Right forelimb (tissue), 1 donor: ENCODE data around the gene BAIAP2L2.
"Not testable (repeated sequence)": the region's sequence is repeated elsewhere in the genome, so short reads cannot be mapped to it uniquely, and the experiment has no call there.

ENCODE experiments used
- DNase-seq: peaks from one replicate; pipeline ENCODE4 v3.0.0-alpha.2; 2018

Gene BAIAP2L2

GRCh38 chr22:38066381-38067027 is 44.0 kb downstream of the BAIAP2L2 start:
- DNase-seq = no peak

DNA sequence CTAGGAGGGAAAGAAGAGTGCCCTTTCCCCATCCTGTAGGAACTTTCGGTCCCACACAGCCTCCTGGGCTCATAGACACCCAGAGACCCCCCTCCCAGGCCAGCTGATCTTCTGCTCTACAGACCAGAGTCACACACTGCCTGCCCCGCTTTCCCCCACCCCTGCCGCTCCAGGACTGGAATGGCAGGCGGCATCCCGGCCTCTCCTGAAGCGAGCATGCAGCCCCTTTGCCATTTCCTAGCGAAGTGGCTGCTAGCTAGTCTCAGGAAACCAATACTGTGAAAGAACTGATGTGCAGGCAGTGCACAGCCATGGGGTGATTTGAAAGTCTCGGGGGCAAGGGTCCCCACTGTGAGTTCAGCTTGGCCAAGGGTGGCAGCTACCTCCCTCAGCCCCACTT is 44.9 kb downstream of the BAIAP2L2 start:
- no peak for DNase-seq

- no peak for DNase-seq
Observed at GRCh38 chr22:38062791-38063190, 47.7 kb downstream of the BAIAP2L2 start.

GRCh38 chr22:38056969-38057891 is 53.3 kb downstream of the BAIAP2L2 start, which contains the start of gene PICK1:
TSS of gene PICK1 (plus strand) at chr22:38057404. CDS start at chr22:38057810, 406 bp downstream.
- peak; percentile 92 for DNase-seq

DNA sequence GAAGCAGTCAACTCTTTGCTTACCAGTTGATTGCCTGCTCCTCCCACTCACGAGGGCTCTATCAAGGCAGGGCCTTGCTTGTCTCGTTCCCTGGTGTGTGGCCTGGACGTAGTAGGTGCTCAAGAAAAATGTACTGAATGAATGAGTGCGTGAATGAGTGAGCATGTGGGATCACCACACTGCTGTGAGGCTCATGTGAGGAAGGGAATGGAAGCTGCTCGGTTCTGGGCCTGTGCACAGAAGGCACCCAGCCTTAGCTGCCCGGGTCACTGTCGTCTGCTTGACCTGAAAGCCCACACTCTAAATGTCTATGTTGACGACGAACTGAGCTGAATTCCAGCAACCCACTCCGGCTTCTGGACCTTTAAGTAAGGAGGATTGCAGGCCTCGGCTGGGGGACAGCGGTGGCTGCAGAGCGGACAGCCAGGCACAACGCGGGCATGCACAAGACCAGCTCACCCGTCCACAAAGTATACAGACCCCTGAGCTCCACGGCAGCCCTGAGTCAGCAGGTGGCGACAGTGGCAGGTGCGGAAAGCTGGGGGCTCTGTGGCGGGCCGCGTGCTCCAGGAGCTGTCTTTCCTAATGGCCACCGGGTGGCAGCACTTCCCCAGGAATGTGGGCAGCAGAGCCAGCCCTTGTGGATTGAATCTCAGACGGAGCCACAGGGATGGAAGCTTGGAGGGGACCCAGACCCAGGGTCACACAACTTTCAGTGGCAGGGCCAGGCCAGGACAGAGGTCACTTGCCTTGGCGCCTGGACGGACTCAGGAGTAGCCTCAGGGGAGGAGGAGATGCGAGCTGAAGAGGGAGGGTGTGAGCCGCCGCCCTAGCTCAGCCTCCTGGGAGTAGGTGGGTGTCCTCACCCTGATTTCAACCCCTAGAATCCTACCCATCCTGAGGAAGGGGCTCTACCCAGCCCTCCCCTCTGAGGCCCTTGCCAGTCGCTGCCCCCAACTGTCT is 58.3 kb downstream of the BAIAP2L2 start:
- peak; percentile 86 for DNase-seq

DNA sequence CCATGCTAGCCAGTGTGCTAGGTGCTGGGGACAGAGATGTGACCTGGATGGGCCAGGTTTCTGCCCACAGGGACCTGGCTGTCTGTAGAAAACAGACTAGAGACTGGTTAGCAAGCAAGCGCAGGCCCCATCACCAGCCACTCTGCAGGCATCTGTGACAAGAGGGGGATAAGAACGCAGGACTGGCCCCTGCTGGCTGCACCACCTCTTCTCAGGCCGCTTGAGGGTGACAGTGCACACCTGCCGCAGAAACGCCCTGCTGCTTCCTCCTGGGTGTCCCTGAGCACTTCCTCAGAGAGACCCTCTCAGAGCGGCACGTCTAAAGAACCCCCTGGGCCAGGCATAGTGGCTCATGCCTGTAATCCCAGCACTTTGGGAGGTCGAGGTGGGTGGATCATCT is 59.2 kb downstream of the BAIAP2L2 start:
- no peak for DNase-seq

- DNase-seq = no peak
Observed at GRCh38 chr22:38050720-38051119, 59.8 kb downstream of the BAIAP2L2 start.

DNA sequence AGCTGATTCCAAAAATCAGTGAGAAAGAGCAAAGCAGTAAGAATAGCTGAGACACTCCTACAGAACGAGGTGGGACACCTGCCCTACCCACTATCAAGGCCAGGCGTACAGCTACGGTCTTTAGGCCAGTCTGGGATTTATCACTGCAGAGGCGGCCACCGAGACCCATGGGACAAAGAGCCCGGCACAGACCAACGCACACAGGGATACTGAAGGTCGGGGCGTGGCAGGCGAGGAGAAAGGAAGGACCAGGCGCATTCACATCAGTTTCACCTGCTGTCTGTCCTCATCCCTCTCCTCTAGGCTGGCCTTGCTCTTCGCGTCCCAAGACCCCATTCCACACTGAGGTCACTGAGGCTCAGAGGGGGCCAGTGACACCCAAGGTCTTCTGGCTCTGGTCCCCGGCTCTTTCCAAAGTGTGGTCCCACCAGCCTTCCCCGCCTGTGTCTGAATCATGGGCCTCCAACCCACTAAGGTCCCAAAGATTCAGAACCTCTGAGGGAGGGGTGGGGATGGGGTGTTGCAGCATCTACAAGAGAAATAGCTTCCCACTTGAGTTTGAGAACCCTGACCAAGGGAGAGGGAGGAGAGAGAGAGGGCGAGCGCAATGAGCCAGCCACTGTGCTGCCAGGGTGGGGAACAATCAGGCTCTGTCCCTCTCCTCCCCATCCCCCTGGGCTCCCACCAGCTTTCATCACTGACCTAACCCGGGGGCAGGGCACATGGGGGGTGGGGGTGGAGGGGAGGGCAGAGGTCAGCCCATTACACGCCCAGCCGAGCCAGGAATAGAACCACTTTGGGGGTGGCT is 60.5 kb downstream of the BAIAP2L2 start:
- no peak for DNase-seq

GRCh38 chr22:38046070-38046748 is 64.3 kb downstream of the BAIAP2L2 start:
- DNase-seq = no peak

GRCh38 chr22:38043151-38044039 is 67.1 kb downstream of the BAIAP2L2 start:
- DNase-seq = no peak

GRCh38 chr22:38042488-38042790 is 68.0 kb downstream of the BAIAP2L2 start:
- no peak for DNase-seq

- no peak for DNase-seq
Observed at GRCh38 chr22:38041760-38042487, 68.6 kb downstream of the BAIAP2L2 start.

DNA sequence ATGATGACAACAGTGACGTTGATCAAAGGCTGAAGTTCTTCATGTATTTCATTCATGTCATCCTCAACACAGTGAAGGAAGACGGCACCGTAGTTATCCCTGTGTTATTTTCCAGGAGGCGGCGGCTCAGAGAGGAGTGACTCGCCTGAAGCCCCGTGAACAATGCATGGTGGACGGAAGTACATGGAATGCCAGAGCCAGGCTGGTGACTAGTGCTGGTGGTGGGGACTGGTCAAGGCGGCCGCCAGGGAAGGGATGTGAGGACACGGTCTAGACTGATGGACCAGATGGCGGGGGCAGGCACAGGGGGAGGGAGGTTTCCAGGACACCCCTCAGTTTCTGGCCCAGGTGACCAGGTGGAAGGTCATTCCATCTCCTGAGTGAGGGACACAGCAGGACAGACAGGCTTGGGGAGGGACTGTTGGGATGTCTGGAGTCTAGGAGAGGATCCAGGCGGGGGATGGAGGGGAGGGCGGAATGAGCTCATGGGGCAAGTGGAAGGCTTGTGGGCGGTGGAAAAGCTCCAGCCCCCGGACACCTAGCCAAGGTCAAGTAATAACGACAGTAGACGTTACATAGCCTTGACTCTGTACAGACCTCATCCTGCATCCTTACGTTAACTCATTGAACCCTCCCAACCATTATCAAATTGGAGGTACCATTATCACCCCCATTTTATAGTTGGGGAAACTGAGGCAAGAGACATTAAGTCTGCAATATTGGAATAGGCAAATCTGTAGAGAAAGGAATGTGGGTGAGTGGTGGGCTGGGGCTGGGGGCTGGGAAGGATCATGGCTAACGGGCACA is 69.3 kb downstream of the BAIAP2L2 start:
- DNase-seq = no peak

DNA sequence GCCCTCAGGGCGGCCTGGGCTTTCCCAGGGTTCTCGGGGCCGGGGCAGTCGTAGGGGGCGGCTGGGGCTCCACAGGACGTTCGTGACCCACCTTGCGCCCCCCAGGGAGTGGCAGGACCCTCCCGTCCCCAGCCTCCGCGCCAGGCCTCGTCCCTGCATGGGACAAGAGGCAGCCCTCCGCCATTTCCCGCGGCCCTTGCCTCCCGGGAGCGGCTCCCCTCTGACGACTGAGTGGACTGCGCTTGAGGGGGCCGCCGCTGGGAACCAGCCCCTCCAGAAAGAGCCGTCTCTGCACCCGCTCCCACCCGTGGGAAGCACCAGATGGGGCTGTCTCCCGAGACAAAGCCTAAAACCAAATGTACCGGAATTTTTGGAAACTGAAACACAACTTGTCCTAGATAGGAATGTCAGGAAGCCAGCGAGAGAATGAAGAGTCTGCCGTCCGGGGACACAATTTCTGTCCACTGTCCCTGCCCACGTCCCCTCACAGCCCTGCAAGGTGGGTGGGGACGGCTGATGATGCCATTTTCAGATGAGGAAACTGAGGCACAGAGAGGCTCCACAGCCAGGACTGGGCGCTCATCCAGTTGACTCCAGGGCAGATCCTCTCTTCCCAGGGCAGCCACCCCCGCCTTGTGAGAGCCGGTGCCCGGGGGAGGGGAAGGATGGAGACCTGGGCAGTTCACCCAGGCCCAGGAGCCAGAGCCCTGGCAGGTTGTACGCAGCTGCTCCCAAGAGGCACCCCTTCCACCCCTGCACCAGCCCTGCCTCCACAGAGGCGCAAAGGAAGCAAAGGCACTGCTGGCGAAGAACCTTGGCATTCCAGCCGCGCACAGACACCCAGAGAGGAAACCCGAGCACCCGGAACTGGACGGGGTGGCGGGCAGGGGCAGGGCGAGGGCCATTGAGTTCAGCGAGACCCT is 71.3 kb downstream of the BAIAP2L2 start:
- DNase-seq = no peak

GRCh38 chr22:38038426-38038825 is 72.1 kb downstream of the BAIAP2L2 start:
- no peak for DNase-seq

DNA sequence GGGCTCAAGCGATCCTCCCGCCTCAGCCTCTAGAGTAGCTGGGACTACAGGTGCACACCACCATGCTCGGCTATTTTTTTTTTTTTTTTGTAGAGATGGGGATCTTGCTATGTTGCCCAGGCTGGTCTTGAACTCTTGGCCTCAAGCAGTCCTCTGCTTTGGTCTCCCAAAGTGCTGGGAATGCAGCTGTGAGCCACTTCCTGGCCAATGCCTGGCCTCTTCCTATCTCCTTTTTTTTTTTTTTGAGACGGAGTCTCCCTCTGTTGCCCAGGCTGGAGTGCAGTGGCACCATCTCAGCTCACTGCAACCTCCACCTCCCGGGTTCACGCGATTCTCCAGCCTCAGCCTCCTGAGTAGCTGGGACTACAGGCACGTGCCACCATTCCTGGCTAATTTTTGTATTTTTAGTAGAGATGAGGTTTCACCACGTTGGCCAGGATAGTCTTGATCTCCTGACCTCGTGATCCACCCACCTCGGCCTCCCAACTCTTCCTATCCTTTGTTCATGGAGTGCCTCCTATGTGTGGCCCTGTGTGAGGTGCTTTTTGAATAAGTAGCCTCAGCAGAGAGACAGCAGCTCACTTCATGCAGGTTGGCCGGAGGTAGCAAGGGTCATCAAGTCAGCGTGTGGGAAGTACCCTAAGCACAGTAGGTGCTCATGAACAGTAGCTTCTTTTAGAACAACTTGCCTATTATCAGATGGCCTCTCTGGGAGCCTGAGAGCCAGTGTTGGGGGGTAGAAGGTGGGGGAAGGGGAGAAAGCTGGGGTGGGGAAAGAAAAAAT is 72.9 kb downstream of the BAIAP2L2 start:
- DNase-seq = not testable (repeated sequence)
